Measurements from ENCODE around the gene CTSK. TPM values are rescaled to one million over a fixed set of nuclear protein-coding genes. Genes with fewer than 3 reads are reported as not detected.
"Not testable (repeated sequence)": the region's sequence is repeated elsewhere in the genome, so short reads cannot be mapped to it uniquely, and the experiment has no call there.

CTSK gene
- total and polyA plus RNA-seq, 12 donors: 5.0 to 29.4 (median 11.2) TPM

- no peak for TF ChIP-seq CTCF (IDR thresholded peaks at IDR 0.05)
- no peak for TF ChIP-seq POLR2A (IDR thresholded peaks at IDR 0.05)
- Histone ChIP-seq H3K27me3 (no peaks in the 10 kb centered on the region), H3K4me3 (no peak overlapping the region), H3K4me1 (replicated peaks in 1 of 2) (peaks cover 0 to 10% of the 10 kb centered on the region in 2 donors), H3K9me3 (replicated peaks in 1 of 3) (no peaks in the 10 kb centered on the region), H3K36me3 (replicated peaks in 1 of 2) (peaks cover 0 to 71% of the 10 kb centered on the region in 2 donors), H3K27ac (peak overlapping the region in 1 of 5 donors; percentile 34)
- intact Hi-C loops (cut with DNase I): no loop called here
- 75 to 87% (median 83%) methylated on average over 6 of the region's 6 CpGs for whole genome bisulfite sequencing, 4 donors
- DNase-seq: no peak
These were observed 28.2 kb upstream of the CTSK start for GRCh38 chr1:150836129-150836773.

GRCh38 chr1:150833961-150834360, 25.9 kb upstream of the CTSK start:
- WGBS, 4 donors: 94 to 98% (median 96%) methylated on average over 6 of the region's 6 CpGs
- intact Hi-C loops (cut with DNase I): not testable (repeated sequence)

GRCh38 chr1:150832597-150832996, 24.5 kb upstream of the CTSK start:
- Histone ChIP-seq H3K27ac (no peak overlapping the region), H3K4me1 (replicated peaks in 1 of 2) (peaks cover 0 to 10% of the 10 kb centered on the region in 2 donors), H3K4me3 (no peak overlapping the region), H3K9me3 (replicated peaks in 1 of 3) (no peaks in the 10 kb centered on the region), H3K27me3 (no peaks in the 10 kb centered on the region), H3K36me3 (replicated peaks in 1 of 2) (peaks cover 0 to 89% of the 10 kb centered on the region in 2 donors)
- 95 to 100% (median 98%) methylated on average over 1 of the region's 1 CpG for WGBS, 4 donors
- intact Hi-C loops (cut with DNase I): no loop called here
- TF ChIP-seq POLR2A (IDR thresholded peaks at IDR 0.05) (no peak), CTCF (IDR thresholded peaks at IDR 0.05) (no peak)
- DNase-seq: no peak

More at GRCh38 chr1:150833961-150834360, 25.9 kb upstream of the CTSK start:
- not testable (repeated sequence) for H3K27me3 ChIP-seq; H3K27ac ChIP-seq; DNase-seq; H3K4me3 ChIP-seq; H3K9me3 ChIP-seq (replicated peaks in 1 of 3); H3K4me1 ChIP-seq (replicated peaks in 1 of 2)
- peaks cover 0 to 78% of the 10 kb centered on the region in 2 donors for H3K36me3 ChIP-seq (replicated peaks in 1 of 2)

- H3K27me3 ChIP-seq: no peaks in the 10 kb centered on the region
- TF ChIP-seq CTCF (IDR thresholded peaks at IDR 0.05): peak; percentile 10 to 34 (median 22)
- TF ChIP-seq POLR2A (IDR thresholded peaks at IDR 0.05): no peak
- H3K27ac ChIP-seq: no peak overlapping the region
- H3K4me1 ChIP-seq (replicated peaks in 1 of 2): no peaks in the 10 kb centered on the region
- intact Hi-C loops (cut with DNase I): no loop called here
- H3K9me3 ChIP-seq (replicated peaks in 1 of 3): no peaks in the 10 kb centered on the region
- peaks cover 0 to 98% of the 10 kb centered on the region in 2 donors for H3K36me3 ChIP-seq (replicated peaks in 1 of 2)
- no peak overlapping the region for H3K4me3 ChIP-seq
- 86 to 90% (median 88%) methylated on average over 7 of the region's 7 CpGs for WGBS, 4 donors
- DNase-seq: no peak
These were observed 21.7 kb upstream of the CTSK start for GRCh38 chr1:150829751-150830150.

- TF ChIP-seq POLR2A (IDR thresholded peaks at IDR 0.05) (no peak), CTCF (IDR thresholded peaks at IDR 0.05) (no peak)
- no peak overlapping the region for H3K4me3 ChIP-seq
- no peak for DNase-seq
- H3K9me3 ChIP-seq (replicated peaks in 1 of 3): no peaks in the 10 kb centered on the region
- H3K27me3 ChIP-seq: no peaks in the 10 kb centered on the region
- H3K27ac ChIP-seq: no peak overlapping the region
- H3K36me3 ChIP-seq (replicated peaks in 1 of 2): peaks cover 0 to 97% of the 10 kb centered on the region in 2 donors
- no peaks in the 10 kb centered on the region for H3K4me1 ChIP-seq (replicated peaks in 1 of 2)
- WGBS, 4 donors: 94 to 100% (median 96%) methylated on average over 1 of the region's 1 CpG
- intact Hi-C loops (cut with DNase I): no loop called here
These were observed 18.2 kb upstream of the CTSK start for GRCh38 chr1:150826299-150826698.

Measured in adrenal gland (tissue), 12 donors.